Measurements from ENCODE around the gene NAA11.

NAA11 gene

DNA sequence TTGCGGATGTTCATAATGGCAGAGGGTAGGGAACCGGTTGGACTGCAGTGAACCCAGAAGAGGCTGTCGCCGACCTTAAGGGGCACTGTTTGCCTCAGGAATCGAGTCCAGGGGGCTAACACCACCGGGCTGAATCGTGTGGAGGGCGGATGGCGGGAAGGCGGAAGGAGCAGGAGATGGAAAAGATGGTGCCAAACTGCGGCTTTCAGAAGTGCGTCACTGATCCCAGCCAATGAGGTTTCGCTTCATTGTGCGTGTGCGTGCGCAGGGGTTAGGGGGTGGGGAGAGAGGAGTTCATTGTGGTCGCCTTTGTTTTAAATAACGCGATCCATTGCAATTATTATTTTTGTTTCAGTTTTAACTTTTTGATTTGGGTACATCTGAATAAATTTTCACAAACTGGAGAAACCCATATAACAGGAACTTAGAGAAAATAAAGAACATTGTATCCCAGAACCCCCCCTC lies at the start of gene NAA11:
TSS of gene NAA11 (minus strand) at position 198 of the 465 bp plus-strand sequence. CDS start at position 14, 184 bp downstream.
- DNase-seq (ENCODE audit: low read depth) = no peak

DNA sequence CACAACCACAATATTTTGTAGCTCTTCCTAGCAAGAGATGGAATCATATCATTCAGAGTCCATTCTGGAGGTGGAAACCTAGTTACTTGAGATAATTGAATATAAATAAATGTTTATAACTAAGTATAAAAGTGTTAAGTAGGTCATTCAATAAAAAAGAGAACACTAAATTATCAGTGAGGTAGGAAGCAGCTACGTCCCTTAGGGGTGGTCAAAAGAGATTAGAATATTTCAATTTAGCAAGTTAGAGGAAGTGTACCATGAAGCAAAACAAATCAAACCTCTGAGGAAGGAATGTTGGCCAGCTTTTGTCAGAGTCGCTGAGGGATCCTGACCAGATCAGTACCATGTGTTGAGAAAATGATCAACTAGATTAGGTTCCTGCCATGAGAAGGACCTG lies 44.2 kb upstream of the NAA11 start:
- DNase-seq (ENCODE audit: low read depth) = no peak

DNA sequence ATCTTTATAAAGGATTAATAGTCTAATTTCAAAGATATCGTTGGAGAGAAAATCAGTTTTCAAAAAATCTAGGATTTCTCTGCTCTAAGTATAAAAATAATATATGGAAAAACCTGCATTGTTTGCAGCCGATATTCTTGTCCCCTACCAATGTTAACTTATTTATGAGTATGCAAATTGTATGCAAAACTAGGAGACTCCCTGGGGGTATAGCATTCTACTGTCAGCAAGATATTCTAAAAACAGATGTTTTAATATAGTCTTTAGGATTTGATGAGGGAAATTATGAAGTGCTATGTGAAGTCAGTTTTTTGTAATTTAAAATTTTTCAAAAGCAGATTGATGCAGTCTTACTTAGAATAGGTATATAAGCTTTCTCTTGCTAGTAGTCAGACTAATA lies 41.2 kb upstream of the NAA11 start:
- no peak for DNase-seq (ENCODE audit: low read depth)

DNA sequence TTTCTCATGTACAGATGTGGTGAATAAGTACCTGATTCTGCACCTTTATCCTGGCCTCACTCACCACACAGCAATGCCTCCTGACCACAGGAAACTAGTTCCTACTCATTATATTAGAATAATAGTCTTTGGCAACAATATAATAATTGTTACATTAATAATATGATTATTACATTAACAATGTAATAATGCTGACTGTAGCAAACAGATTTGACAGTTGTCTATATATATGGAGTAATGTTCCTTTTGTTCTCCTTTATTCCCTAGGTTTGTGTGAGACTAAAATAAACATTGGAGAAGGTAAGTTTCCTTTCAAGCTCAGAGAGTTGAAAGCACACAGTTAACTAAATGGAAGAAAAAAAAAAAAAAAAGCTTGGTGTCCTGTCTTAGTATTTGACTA lies 40.6 kb upstream of the NAA11 start:
- DNase-seq (ENCODE audit: low read depth) = no peak

DNA sequence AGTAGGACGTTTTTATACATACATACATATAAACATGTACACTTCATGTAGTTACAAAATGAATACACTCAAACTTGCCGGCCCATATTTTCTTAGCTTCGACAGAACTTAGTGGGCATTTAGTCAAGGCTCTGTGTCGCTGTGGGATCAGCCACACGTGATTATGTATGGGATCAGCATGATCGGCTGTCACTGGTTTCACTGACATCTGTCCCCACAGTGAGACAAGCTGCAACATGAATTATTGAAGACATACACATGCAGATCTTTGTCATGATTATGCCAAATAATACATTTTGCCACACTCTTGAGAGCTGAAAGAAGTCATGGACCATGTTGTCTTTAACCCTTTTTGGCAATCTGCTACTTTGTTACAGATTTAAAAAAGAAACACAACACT lies 38.2 kb upstream of the NAA11 start:
- no peak for DNase-seq (ENCODE audit: low read depth)

DNA sequence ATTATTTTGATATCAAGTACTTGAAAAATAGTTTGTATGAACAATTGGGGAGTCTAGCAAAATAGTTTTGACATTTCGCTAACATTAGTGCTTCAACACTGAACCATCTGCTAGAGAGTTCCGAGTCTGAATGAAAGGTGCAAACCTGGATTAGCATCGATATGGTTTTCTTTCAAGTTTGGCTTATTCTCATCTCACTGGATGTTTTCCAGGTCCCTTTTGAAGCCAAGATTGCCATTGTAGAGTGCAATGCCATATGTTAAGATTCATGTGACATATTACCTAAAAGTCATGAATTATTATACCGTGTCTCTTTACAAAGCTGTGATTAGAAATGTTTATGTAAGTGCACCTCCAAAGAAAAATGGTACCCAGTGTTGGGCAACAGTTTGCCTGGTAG lies 36.8 kb upstream of the NAA11 start:
- no peak for DNase-seq (ENCODE audit: low read depth)

DNA sequence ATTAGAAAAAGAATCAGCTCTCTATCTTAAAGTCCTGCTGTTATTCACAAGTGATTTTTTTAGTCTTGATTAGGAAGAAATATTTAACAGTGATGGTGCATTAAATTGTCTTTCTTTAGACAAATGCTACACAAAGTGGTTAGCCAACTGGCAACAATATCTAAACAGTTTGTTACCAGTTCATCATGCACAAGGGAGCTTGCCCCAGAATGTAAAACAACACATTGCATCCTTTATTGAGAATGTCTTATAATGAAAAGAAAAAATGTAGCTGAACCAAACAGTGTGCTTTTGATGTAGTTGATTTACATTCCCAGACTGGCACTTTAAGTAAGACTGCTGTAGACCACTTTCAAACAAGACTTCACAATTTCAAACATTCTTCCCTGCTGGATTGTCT lies 34.1 kb upstream of the NAA11 start:
- DNase-seq (ENCODE audit: low read depth) = no peak

DNA sequence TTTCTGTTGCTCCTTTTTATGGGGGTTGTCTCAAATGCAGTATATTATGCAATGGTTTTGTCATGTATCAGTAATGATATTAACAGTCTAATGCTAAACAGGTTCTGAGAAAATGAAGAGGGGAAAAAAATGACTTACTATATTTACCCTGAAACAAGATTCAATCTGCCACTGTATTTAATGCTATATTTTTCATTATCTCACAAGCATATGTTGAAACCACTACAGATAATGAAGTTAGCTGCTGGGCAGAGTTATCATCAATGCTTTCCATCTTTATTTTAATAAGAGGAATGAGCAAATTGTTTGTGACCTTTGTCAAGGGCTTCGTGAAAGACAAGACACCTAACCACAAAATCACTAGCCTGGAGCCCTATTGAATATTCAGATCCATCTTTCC lies 32.6 kb upstream of the NAA11 start:
- no peak for DNase-seq (ENCODE audit: low read depth)

DNA sequence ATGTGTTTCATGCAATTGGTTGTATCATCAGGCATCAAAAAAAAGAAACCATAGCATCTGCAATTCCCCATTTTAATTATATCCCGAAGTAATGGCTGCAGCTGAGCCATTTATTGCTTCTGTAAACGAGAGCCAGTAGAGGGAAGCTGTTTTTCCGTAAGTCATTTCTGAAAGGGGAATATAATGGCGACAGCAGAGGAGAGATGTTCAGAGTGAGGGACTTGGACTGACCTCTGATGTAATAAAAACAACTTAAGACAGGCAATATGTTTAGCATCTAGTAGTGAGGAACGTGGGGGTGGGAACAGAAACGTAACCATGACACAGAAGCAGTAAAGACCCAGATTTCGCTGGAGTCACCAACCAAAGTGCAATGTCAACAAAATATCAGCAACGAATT lies 31.5 kb upstream of the NAA11 start:
- no peak for DNase-seq (ENCODE audit: low read depth)

DNA sequence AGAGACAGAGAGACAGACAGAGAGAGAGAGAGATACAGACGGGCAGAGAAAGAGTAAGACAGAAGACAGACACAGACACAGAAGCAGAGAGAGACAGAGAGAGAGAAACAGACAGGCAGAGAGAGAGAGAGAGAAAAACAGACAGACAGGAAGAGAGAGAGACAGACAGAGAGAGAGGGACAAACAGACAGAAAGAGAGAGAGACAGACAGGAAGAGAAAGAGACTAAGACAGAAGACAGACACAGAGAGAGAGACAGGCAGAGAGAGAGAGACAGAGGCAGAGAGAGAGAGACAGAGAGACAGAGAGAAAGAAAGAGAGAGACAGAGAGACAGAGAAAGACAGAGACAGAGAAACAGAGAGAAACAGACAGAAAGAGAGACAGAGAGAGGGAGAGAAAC lies 27.2 kb upstream of the NAA11 start:
- no peak for DNase-seq (ENCODE audit: low read depth)

DNA sequence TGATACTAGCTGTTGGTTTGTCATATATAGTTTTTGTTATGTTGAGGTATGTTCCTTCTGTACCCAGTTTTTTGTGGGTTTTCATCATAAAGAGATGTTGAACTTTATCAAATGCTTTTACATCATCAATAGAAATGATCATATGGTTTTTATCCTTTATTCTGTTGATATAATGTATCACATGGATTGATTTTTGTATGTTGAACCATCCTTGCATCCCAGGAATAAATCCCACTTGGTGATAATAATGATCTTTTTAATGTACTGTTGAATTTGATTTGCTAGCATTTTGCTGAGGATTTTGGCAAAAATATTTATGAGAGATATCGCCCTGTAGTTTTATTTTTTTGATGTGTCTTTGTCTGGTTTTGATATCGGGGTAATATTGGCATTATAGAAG lies 22.5 kb upstream of the NAA11 start:
- no peak for DNase-seq (ENCODE audit: low read depth)

DNA sequence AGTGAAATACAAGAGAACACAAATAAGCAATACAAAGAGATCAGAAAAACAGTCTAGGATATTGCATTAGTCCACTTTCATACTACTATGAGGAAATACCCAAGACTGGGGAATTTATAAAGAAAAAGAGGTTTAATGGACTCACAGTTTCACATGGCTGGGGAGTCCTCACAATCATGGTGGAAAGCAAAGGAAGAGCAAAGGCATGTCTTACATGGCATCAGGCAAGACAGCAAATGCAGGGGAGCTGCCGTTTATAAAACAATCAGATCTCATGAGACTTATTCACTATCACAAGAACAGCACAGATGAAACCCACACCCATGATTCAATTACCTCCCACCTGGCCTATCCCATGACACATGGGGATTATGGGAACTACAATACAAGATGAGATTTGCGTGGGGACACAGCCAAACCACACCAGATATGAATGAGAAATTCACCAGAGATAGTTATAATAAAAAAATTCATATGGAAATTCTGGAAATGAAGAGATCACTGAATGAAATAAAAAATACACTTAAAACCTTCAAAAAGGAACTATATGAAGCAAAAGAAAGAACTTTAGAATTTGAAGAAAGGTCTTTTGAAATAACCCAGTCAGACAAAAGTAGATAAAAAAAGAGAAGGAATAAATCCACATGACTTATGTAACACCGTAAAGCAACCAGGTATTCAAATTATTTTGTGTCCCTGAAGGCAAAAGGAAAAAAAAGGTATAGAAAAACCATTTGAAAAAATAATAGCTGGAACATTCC lies 16.2 kb upstream of the NAA11 start:
- no peak for DNase-seq (ENCODE audit: low read depth)

DNA sequence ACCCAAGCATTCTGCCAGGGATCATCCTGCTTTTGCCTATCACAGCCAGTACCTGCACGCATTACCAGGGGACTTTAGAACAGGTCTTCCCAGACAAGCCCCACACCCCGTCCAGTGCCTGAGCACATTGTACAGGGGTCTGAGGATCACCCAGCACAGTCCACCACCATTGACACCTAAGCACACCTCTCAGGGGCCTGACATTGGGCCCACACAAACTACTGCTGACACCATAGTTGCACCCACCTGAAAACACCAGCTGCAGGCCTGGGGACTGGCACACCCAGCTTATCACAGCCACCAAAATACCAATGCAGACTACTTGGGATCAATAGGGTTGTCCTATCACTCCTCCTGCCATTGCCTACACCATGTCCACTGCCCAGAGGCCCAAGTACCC lies 14.7 kb upstream of the NAA11 start:
- DNase-seq (ENCODE audit: low read depth) = no peak

DNA sequence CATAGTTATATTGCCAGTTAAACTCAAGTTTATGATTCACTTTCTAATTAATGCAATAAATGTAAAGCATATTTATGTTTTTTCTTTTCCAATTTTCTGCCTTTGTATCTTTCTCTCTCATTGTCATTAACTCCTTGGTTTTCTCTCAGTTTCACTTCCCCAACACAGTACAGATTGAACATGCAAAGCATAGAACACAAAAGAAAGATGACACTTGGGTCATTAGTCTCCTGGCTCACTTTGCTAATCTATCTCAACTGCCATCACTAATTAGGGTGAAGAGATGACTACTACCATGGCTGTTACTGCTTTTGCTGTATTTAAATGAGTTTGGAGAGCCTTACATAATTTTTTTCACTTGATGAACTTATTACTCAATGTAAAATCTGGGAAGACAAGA lies 12.3 kb upstream of the NAA11 start:
- no peak for DNase-seq (ENCODE audit: low read depth)

DNA sequence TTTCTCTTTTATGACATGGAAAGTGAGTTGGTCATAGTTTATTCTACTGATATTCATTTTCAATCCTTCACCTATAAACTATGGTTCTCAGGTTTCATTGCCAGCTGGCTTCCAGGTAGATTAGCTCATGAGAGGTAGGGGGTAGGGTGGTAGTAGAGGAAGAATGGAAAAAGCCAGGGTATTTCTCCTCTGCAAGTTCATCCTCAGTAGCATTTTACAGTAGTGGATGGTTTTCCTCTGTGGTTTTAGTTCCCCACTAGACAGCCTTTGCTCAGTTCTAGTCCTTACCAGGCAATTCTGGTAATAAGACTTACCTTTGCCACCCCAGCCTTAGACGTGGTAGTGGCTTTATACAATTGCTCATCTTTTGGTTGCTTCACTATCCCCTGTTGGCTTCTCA lies 8.9 kb upstream of the NAA11 start:
- DNase-seq (ENCODE audit: low read depth) = no peak

DNA sequence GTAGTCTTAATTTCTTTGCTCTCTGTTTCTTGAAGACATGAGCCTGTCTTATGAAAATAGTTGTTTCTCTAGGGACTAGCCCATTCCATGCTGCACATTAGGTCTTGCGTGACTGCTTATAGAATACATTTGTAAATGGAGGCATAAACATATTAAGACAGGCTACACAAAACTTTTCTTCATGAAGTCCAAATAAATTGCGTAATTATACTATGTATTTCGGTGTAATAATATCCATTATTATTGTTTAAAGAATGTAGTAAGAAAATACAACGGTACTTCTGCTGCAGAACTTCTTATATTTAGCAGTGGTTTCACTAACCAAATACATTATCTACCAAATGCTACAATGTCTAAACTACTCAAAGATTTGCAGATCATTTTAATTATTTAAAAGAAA lies 8.5 kb upstream of the NAA11 start:
- no peak for DNase-seq (ENCODE audit: low read depth)

DNA sequence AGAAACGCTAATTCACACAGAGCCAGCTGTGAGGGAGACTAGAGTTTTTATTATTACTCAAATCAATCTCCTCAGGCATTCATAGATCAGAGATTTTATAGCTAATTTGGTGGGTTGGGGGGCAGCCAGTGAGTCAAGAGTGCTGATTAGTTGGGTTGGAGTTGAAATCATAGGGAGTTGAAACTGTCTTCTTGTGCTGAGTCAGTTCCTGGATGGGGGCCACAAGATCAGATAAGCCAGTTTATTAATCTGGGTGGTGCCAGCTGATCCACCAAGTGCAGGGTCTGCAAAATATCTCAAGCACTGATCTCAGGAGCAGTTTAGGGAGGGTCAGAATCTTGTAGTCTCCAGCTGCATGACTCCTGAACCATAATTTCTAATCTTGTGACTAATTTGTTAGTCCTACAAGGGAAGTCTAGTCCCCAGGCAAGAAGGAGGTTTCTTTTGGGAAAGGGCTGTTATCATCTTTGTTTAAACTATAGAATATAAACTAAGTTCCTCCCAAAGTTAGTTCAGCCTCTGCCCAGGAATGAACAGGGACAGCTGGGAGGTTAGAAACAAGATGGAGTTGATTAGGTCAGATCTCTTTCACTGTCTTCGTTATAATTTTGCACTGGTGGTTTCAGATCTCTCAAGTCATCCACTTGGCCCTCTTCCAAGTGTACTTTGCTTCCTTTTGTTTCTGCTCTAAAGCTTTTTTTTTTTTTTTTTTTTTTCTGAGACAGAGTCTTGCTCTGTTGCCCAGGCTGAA lies 5.4 kb upstream of the NAA11 start:
- DNase-seq (ENCODE audit: low read depth) = no peak

DNA sequence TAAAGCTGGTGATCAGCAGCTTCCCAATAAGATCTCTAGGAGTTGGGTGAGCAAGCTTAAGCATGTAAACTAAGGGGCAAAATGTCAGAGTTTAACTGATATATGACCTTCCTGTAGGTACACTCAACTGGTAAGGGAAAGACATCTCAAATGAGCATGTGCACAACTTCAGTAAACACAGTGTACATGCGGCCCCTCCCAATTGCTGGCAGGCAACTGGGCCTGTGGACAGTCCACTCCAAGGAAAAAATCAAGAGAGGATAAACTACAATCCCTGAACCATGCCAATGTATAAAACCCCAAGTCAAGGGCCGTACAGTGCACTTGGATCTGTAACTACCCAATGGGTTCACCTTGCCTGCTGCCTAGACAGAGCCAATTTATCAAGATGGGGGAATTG lies 4.9 kb upstream of the NAA11 start:
- DNase-seq (ENCODE audit: low read depth) = no peak

DNA sequence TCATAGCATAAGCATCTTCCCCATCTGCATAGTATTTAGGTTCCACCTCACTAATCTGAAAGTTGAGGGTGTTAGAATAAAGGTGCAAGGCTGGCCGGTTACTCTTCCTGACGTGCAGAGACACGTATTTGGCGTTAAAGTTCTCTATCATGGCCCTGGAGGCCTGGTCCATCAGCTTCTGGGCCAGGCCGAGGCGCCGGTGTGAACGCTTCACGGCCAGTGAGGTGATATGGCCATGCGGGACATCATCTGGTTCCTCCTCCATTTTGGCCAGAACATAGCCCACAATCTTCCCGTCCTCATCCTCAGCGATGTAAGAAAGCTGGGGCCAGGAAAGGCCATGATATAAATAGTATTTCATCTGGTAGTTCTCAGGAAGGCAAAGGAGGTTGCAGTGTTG lies 425 bp downstream of the NAA11 start:
- DNase-seq (ENCODE audit: low read depth) = no peak

DNA sequence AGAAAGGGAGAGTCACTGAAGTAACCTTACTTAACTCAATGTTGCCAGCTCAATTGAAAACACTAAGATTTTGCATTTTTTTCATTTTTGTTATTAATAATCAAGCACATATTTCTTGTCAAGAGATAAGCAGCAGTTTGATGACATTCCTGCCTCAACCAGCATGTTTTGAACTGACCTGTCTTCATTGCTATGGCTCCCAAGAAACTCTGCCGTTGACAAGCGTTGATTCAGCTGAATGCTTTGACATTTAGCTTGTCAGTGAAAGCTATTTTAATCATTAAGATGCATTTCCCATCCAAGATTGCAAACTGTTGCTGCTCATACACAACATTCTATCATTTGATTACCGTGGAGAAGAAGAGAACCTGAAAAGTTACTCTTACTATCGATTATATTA lies 5.9 kb downstream of the NAA11 start:
- no peak for DNase-seq (ENCODE audit: low read depth)

DNA sequence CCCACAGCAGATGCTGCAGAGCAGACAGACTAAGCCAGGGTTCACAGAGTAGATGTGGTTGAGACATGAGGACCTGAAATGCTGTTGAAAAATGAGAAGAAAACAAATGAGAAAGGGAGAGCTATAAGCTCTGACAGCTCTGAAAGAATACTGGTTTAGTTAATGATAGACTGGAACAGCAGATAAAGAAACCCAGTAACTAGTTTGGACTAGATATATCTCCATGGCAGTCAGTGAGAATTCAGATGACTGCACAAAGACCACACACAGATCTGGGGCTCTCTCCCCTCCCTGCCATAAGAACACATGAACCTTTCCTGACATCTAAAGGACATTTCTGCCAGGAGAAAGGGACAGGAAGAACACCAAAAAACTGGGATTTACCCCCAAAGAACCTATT lies 8.2 kb downstream of the NAA11 start:
- no peak for DNase-seq (ENCODE audit: low read depth)

DNA sequence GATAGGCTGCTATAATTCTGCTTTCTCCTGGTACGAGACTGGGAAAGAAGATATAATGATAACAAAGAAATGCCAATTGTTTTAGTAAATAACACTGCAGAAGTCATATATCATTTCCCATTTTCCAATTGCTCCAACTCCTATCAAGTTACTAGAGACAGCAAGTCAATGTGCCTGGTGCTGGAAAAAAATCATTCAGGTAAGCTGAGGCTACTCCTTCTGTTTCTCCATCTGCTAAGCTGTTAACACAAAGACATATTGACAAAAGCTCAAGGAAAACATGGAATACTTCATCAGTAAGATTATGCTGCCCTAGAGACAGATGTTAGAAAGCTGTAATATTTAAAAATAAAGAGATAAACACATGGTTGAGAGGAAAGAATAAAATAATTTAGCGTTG lies 10.0 kb downstream of the NAA11 start:
- no peak for DNase-seq (ENCODE audit: low read depth)

DNA sequence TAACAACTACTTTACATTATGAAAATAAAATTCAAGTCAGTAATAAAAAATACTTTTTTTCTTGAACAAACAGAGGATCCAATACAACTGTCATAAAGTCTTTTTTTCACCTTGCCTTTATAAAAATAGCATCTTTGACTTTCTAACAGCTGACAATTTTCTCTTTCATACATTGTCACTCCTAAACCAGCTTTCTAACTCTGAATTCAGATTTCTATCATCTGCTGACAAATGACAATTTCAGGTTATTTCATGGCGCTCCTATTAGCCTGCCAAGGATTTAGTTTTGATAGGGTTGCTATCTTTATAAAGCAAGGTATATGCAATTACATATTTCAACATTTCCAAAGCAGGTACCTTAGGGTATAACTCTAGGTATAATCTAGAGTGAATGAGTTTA lies 14.6 kb downstream of the NAA11 start:
- DNase-seq (ENCODE audit: low read depth) = no peak

DNA sequence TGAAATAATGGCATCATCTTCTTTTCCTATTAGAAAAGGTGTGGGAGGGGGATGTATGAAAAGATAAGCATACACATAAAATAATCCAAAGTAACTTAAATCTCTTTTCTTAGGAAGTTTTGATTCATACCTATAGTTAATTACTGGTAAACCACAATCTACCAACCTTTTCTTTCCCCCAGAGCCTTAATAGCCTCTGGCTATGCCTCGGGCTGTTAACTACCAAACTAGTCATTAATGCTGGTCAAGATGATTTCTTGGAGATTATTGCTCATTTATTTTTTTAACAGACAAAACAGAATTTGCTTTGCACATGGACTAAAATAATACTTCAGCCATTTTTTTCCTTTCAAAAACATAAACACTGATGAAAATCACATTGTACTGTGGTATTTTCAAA lies 16.9 kb downstream of the NAA11 start:
- no peak for DNase-seq (ENCODE audit: low read depth)

Measured in activated T-helper 9 cell treated with anti-CD3 and anti-CD28 coated beads, Interleukin-2, amount 50 U/mL, for 16 hours (primary cell).